GM10266 (cell line): ENCODE data around the gene LILRA1.
"Not testable (repeated sequence)": the region's sequence is repeated elsewhere in the genome, so short reads cannot be mapped to it uniquely, and the experiment has no call there.

Experiments used
- DNase-seq: peaks from one replicate; pipeline ENCODE4 v3.0.0; 2012; ENCODE audit errors: extremely low spot score
- CTCF ChIP-seq: IDR thresholded peaks from 2 replicates; pipeline ENCODE4 v1.5.1; 2012; ENCODE audit warnings: mild to moderate bottlenecking, low read depth; ENCODE audit not compliant: control insufficient read depth, insufficient read depth; ENCODE audit errors: missing control alignments

LILRA1 gene

GRCh38 chr19:54573330-54573872, 20.0 kb upstream of the LILRA1 start, which contains the start of gene LILRA2:
LILRA2 (plus strand) TSS chr19:54573790; CDS start chr19:54573879, 89 bp downstream.
- peak; percentile 43 for DNase-seq
- no peak for TF ChIP-seq CTCF

GRCh38 chr19:54574051-54574450, 19.4 kb upstream of the LILRA1 start:
- no peak for DNase-seq
- TF ChIP-seq CTCF: no peak

GRCh38 chr19:54574527-54575056, 18.8 kb upstream of the LILRA1 start:
- no peak for TF ChIP-seq CTCF
- DNase-seq: no peak

- not testable (repeated sequence) for DNase-seq
Measured at GRCh38 chr19:54575205-54575604, 18.2 kb upstream of the LILRA1 start.

- TF ChIP-seq CTCF: no peak
- DNase-seq: no peak
Measured at GRCh38 chr19:54576411-54576976, 16.9 kb upstream of the LILRA1 start.

GRCh38 chr19:54577334-54577733, 16.1 kb upstream of the LILRA1 start:
- no peak for DNase-seq
- no peak for TF ChIP-seq CTCF

- DNase-seq: not testable (repeated sequence)
Measured at GRCh38 chr19:54578268-54578667, 15.2 kb upstream of the LILRA1 start.

- no peak for DNase-seq
- no peak for TF ChIP-seq CTCF
Measured at GRCh38 chr19:54586397-54586796, 7.0 kb upstream of the LILRA1 start.
